Stomach (tissue), 4 donors: ENCODE measurements around the gene M1AP.

Experiments
- CTCF ChIP-seq, 7 experiments: fragments of 450-650 bp in 4 of 7; fragments of 200-600 bp in 3 of 7; sonication (generic) in 3 of 7; IDR thresholded peaks; one replicate each; pipeline ENCODE4 v1.5.1; 2016 to 2019; ENCODE audit warnings: antibody characterized with exemption in 7 of 7, control low read depth in 2 of 7, mild to moderate bottlenecking in 1 of 7
- EP300 ChIP-seq: sonication (generic); formaldehyde crosslinking; IDR thresholded peaks from one replicate; pipeline ENCODE4 v1.6.1; 2017; ENCODE audit warnings: antibody characterized with exemption
- POLR2A ChIP-seq, 4 donors: fragments of 450-650 bp; IDR thresholded peaks; one replicate each; pipeline ENCODE4 v1.6.1; 2016; ENCODE audit warnings: antibody characterized with exemption in 4 of 4, control low read depth in 2 of 4, mild to moderate bottlenecking in 1 of 4, moderate library complexity in 1 of 4
- POLR2AphosphoS5 ChIP-seq, 3 donors: sonication (generic); formaldehyde crosslinking; IDR thresholded peaks; one replicate each; pipeline ENCODE4 v1.6.1; 2016; ENCODE audit warnings: antibody characterized with exemption in 3 of 3

- no peak for TF ChIP-seq CTCF (IDR thresholded peaks at IDR 0.05)
- TF ChIP-seq POLR2A (IDR thresholded peaks at IDR 0.05) = no peak
- no peak for TF ChIP-seq EP300
- TF ChIP-seq POLR2AphosphoS5 (IDR thresholded peaks at IDR 0.05) = no peak
These were observed 114.7 kb downstream of the M1AP start for GRCh38 chr2:74533464-74533863.
